ENCODE data around the gene BEND2. TPM values are rescaled to one million over a fixed set of nuclear protein-coding genes. Genes with fewer than 3 reads are reported as not detected.

The BEND2 gene
- total RNA-seq, 1 experiment from 2014 or later = not detected

- no peaks in the 10 kb centered on the region for H4K20me1 ChIP-seq (ENCODE audit: insufficient read depth)
- intact Hi-C loops (cut with micrococcal nuclease; ENCODE audit: unreplicated experiment) = no loop called here
- BruUV-seq (replicated peaks) = no TSS peak
- H3F3A ChIP-seq (ENCODE audit: insufficient read depth, low read depth) = no peaks in the 10 kb centered on the region
- CTCF ChIA-PET = no interaction called here
- no peaks in the 10 kb centered on the region for H3K9me2 ChIP-seq (ENCODE audit: insufficient read depth)
- H3K27me3 ChIP-seq (ENCODE audit: insufficient read depth, low read depth) = peaks cover 32% of the 10 kb centered on the region
- no peaks in the 10 kb centered on the region for H3K36me3 ChIP-seq (ENCODE audit: low read depth)
- DNase-seq = no peak
- H3K4me3 ChIP-seq = no peak overlapping the region
- no peak overlapping the region for H3K27ac ChIP-seq
- TF ChIP-seq CTCF (conservative IDR thresholded peaks at IDR 0.05) (no peak), EZH2 (IDR thresholded peaks at IDR 0.05; ENCODE audit: low read depth) (no peak)
- POLR2A ChIA-PET (ENCODE audit: unreplicated experiment) = no interaction called here
- no peak overlapping the region for H2AFZ ChIP-seq
- no peaks in the 10 kb centered on the region for H3K4me1 ChIP-seq (replicated peaks; ENCODE audit: insufficient read depth)
- no peaks in the 10 kb centered on the region for H3K79me2 ChIP-seq (ENCODE audit: low read depth)
- H3K4me2 ChIP-seq = no peak overlapping the region
- H3K9me3 ChIP-seq (ENCODE audit: insufficient read depth, low read depth) = no peaks in the 10 kb centered on the region
Measured at GRCh38 chrX:18203631-18204030, 17.1 kb downstream of the BEND2 start.

GRCh38 chrX:18194688-18195087 lies 26.0 kb downstream of the BEND2 start:
- Histone ChIP-seq H3K4me1 (replicated peaks; ENCODE audit: insufficient read depth) (no peaks in the 10 kb centered on the region), H2AFZ (no peak overlapping the region), H3K9me2 (ENCODE audit: insufficient read depth) (no peaks in the 10 kb centered on the region), H3K79me2 (ENCODE audit: low read depth) (no peaks in the 10 kb centered on the region), H3F3A (ENCODE audit: insufficient read depth, low read depth) (no peaks in the 10 kb centered on the region), H3K4me2 (no peak overlapping the region), H3K27me3 (ENCODE audit: insufficient read depth, low read depth) (peaks cover 6% of the 10 kb centered on the region; the same call in 1 of the 2 replicates), H4K20me1 (ENCODE audit: insufficient read depth) (no peaks in the 10 kb centered on the region), H3K36me3 (ENCODE audit: low read depth) (no peaks in the 10 kb centered on the region), H3K9me3 (ENCODE audit: insufficient read depth, low read depth) (no peaks in the 10 kb centered on the region), H3K27ac (no peak overlapping the region), H3K4me3 (no peak overlapping the region)
- DNase-seq = no peak
- ChIA-PET POLR2A (ENCODE audit: unreplicated experiment) (no interaction called here), CTCF (no interaction called here)
- BruUV-seq (replicated peaks) = no TSS peak
- TF ChIP-seq EZH2 (IDR thresholded peaks at IDR 0.05; ENCODE audit: low read depth) (no peak), CTCF (conservative IDR thresholded peaks at IDR 0.05) (no peak)
- intact Hi-C loops (cut with micrococcal nuclease; ENCODE audit: unreplicated experiment) = no loop called here

- CTCF ChIA-PET = no interaction called here
- intact Hi-C loops (cut with micrococcal nuclease; ENCODE audit: unreplicated experiment) = no loop called here
Measured at GRCh38 chrX:18179446-18179845, 41.2 kb downstream of the BEND2 start.

More at GRCh38 chrX:18179446-18179845, 41.2 kb downstream of the BEND2 start:
- TF ChIP-seq CTCF (conservative IDR thresholded peaks at IDR 0.05) (no peak), EZH2 (IDR thresholded peaks at IDR 0.05; ENCODE audit: low read depth) (no peak)
- Histone ChIP-seq H4K20me1 (ENCODE audit: insufficient read depth) (no peaks in the 10 kb centered on the region), H3F3A (ENCODE audit: insufficient read depth, low read depth) (no peaks in the 10 kb centered on the region), H2AFZ (no peak overlapping the region), H3K27ac (no peak overlapping the region), H3K4me2 (no peak overlapping the region), H3K9me2 (ENCODE audit: insufficient read depth) (no peaks in the 10 kb centered on the region), H3K4me1 (replicated peaks; ENCODE audit: insufficient read depth) (no peaks in the 10 kb centered on the region), H3K9me3 (ENCODE audit: insufficient read depth, low read depth) (no peaks in the 10 kb centered on the region), H3K36me3 (ENCODE audit: low read depth) (no peaks in the 10 kb centered on the region), H3K4me3 (no peak overlapping the region), H3K79me2 (ENCODE audit: low read depth) (no peaks in the 10 kb centered on the region), H3K27me3 (ENCODE audit: insufficient read depth, low read depth) (no peaks in the 10 kb centered on the region)
- no TSS peak for BruUV-seq (replicated peaks)
- POLR2A ChIA-PET (ENCODE audit: unreplicated experiment) = no interaction called here
- no peak for DNase-seq

All from PC-9 (cell line).